ENCODE data around the gene JMJD1C.
A peak's percentile ranks its signal among the peaks of the same experiment; 100 is the strongest.

JMJD1C gene

DNA sequence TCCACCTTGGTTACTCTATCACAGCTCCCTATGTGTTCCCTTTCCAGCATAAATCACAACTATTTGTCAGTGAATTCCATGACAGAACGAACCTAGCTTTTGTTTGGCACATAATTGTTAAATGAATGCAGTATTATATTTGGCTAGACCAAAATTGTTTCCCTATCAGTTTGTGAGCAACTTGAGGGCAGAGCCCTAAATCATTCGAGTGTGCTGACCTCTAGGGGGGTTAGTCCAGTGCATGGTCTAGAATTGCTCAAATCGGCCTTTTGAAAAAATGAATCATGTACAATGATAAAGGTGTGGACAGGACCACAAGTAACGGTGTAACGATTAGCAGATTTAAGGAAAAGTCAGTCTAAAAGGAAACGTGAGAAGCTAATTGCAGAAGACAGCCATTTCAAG is 333.1 kb downstream of the JMJD1C start:
- Histone ChIP-seq H3K36me3 (replicated peaks; ENCODE audit: low read depth, low read length) (peaks cover 7% of the 10 kb centered on the region), H3K27me3 (ENCODE audit: low read depth, low read length) (no peaks in the 10 kb centered on the region), H4K20me1 (ENCODE audit: insufficient read depth, low read length) (peaks cover 37% of the 10 kb centered on the region), H3K27ac (ENCODE audit: low read length) (peak overlapping the region; percentile 38; the same call in 1 of the 2 replicates), H3K79me2 (ENCODE audit: low read length) (peaks cover 44% of the 10 kb centered on the region), H3K4me3 (ENCODE audit: low read length) (peak overlapping the region; percentile 70), H3K9me3 (ENCODE audit: insufficient read depth, low read length) (no peaks in the 10 kb centered on the region), H3K4me2 (ENCODE audit: low read length) (peak overlapping the region; percentile 72), H2AFZ (ENCODE audit: low read depth, low read length) (peak overlapping the region; percentile 80), H3K9ac (ENCODE audit: low read length) (peak overlapping the region; percentile 34; the same call in 1 of the 2 replicates), H3K4me1 (ENCODE audit: low read length) (peaks cover 26% of the 10 kb centered on the region)
- TF ChIP-seq, protein P1, sequence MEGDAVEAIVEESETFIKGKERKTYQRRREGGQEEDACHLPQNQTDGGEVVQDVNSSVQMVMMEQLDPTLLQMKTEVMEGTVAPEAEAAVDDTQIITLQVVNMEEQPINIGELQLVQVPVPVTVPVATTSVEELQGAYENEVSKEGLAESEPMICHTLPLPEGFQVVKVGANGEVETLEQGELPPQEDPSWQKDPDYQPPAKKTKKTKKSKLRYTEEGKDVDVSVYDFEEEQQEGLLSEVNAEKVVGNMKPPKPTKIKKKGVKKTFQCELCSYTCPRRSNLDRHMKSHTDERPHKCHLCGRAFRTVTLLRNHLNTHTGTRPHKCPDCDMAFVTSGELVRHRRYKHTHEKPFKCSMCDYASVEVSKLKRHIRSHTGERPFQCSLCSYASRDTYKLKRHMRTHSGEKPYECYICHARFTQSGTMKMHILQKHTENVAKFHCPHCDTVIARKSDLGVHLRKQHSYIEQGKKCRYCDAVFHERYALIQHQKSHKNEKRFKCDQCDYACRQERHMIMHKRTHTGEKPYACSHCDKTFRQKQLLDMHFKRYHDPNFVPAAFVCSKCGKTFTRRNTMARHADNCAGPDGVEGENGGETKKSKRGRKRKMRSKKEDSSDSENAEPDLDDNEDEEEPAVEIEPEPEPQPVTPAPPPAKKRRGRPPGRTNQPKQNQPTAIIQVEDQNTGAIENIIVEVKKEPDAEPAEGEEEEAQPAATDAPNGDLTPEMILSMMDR (IDR thresholded peaks at IDR 0.05; ENCODE audit: low read depth, low read length): 0 out of 2 replicates have a peak, but pooled peaks have one; percentile 15
- no peak for TF ChIP-seq EZH2phosphoT487 (IDR thresholded peaks at IDR 0.05; ENCODE audit: low read depth)

DNA sequence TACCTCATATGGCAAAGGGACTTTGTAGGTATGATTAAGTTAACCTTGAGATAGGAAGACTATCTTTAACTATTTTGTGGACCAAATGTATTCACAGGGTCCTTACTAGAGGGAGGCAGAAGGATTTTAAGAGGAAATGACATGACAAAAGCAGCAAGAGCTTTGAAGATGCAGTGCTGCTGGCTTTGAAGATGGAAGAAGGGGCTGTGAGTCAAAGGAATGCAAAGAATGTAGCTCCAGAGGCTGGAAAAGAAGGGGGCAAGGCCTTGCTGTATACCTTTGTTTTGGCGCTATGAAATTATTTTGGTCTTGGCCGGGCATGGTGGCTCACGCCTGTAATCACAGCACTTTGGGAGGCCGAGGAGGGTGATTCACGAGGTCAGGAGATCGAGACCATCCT is 335.9 kb downstream of the JMJD1C start:
- no peak overlapping the region for H3K4me2 ChIP-seq (ENCODE audit: low read length)
- no peak overlapping the region for H3K27ac ChIP-seq (ENCODE audit: low read length)
- no peaks in the 10 kb centered on the region for H3K36me3 ChIP-seq (replicated peaks; ENCODE audit: low read depth, low read length)
- H4K20me1 ChIP-seq (ENCODE audit: insufficient read depth, low read length): peaks cover 11% of the 10 kb centered on the region
- no peaks in the 10 kb centered on the region for H3K9me3 ChIP-seq (ENCODE audit: insufficient read depth, low read length)
- H2AFZ ChIP-seq (ENCODE audit: low read depth, low read length): no peak overlapping the region
- H3K4me3 ChIP-seq (ENCODE audit: low read length): no peak overlapping the region
- peaks cover 17% of the 10 kb centered on the region for H3K79me2 ChIP-seq (ENCODE audit: low read length)
- TF ChIP-seq EZH2phosphoT487 (IDR thresholded peaks at IDR 0.05; ENCODE audit: low read depth): no peak
- TF ChIP-seq, protein P1 (IDR thresholded peaks at IDR 0.05; ENCODE audit: low read depth, low read length): no peak
- H3K9ac ChIP-seq (ENCODE audit: low read length): no peak overlapping the region
- H3K27me3 ChIP-seq (ENCODE audit: low read depth, low read length): no peaks in the 10 kb centered on the region
- H3K4me1 ChIP-seq (ENCODE audit: low read length): peaks cover 12% of the 10 kb centered on the region

DNA sequence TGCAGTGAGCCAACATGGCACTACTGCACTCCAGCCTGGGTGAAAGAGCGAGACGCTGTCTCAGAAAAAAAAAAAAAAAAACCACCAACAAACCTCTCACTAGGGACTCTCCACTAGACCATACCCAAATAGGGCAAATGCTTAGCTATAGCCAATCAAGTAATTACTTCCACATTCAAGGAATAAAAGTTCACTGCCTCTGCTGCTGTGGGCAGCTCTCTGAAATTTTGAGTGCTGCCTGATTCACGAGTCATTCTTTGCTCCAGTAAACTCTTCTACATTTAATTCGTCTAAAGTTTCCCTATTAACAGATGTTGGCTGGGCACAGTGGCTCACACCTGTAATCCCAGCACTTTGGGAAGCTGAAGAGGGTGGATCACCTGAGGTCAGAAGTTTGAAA is 337.3 kb downstream of the JMJD1C start:
- Histone ChIP-seq H3K4me3 (ENCODE audit: low read length) (no peak overlapping the region), H3K79me2 (ENCODE audit: low read length) (peaks cover 2% of the 10 kb centered on the region), H3K27me3 (ENCODE audit: low read depth, low read length) (no peaks in the 10 kb centered on the region), H3K36me3 (replicated peaks; ENCODE audit: low read depth, low read length) (no peaks in the 10 kb centered on the region), H4K20me1 (ENCODE audit: insufficient read depth, low read length) (no peaks in the 10 kb centered on the region), H3K9ac (ENCODE audit: low read length) (no peak overlapping the region), H2AFZ (ENCODE audit: low read depth, low read length) (no peak overlapping the region), H3K4me2 (ENCODE audit: low read length) (no peak overlapping the region), H3K27ac (ENCODE audit: low read length) (no peak overlapping the region), H3K4me1 (ENCODE audit: low read length) (peaks cover 4% of the 10 kb centered on the region), H3K9me3 (ENCODE audit: insufficient read depth, low read length) (no peaks in the 10 kb centered on the region)
- TF ChIP-seq, protein P1 (IDR thresholded peaks at IDR 0.05; ENCODE audit: low read depth, low read length): no peak
- TF ChIP-seq EZH2phosphoT487 (IDR thresholded peaks at IDR 0.05; ENCODE audit: low read depth): no peak

DNA sequence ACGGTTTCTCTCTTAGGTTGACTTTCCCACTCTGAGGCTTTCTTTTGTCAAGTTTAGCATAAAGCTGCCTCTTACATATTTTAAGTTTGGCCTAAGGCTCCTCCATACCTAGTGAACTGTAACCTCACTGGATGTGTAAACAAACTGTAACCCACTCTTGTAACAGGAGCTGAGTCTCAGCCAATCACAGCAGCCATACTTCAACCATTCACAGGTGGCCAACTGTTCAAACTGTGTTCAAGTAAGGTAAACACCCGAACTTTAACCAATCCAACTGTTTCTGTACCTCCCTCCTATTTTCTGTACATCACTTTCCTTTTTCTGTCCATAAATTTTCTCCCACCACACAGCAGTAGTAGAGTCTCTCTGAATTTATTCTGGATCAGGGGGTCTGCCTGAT is 340.3 kb downstream of the JMJD1C start:
- H3K4me3 ChIP-seq (ENCODE audit: low read length): no peak overlapping the region
- H2AFZ ChIP-seq (ENCODE audit: low read depth, low read length): no peak overlapping the region
- H3K4me1 ChIP-seq (ENCODE audit: low read length): no peaks in the 10 kb centered on the region
- H3K27ac ChIP-seq (ENCODE audit: low read length): no peak overlapping the region
- H4K20me1 ChIP-seq (ENCODE audit: insufficient read depth, low read length): no peaks in the 10 kb centered on the region
- no peaks in the 10 kb centered on the region for H3K9me3 ChIP-seq (ENCODE audit: insufficient read depth, low read length)
- no peak overlapping the region for H3K9ac ChIP-seq (ENCODE audit: low read length)
- no peak for TF ChIP-seq EZH2phosphoT487 (IDR thresholded peaks at IDR 0.05; ENCODE audit: low read depth)
- no peaks in the 10 kb centered on the region for H3K36me3 ChIP-seq (replicated peaks; ENCODE audit: low read depth, low read length)
- no peak overlapping the region for H3K4me2 ChIP-seq (ENCODE audit: low read length)
- no peaks in the 10 kb centered on the region for H3K79me2 ChIP-seq (ENCODE audit: low read length)
- no peaks in the 10 kb centered on the region for H3K27me3 ChIP-seq (ENCODE audit: low read depth, low read length)
